DOHH2 (cell line): ENCODE measurements around the gene TBC1D2B.

Experiments used
- H3F3A ChIP-seq: fragments of 200-600 bp; sonication (generic), shearing (Covaris generic); 2 replicates; pipeline ENCODE4 v1.6.0; 2016; ENCODE audit warnings: antibody characterized with exemption, mild to moderate bottlenecking; ENCODE audit not compliant: control insufficient read depth, insufficient read depth
- H3K27ac ChIP-seq: fragments of 200-600 bp; sonication (generic); 2 replicates; pipeline ENCODE4 v1.5.1; 2014; ENCODE audit warnings: low read depth, mild to moderate bottlenecking, low read length, moderate library complexity
- H3K27me3 ChIP-seq: fragments of 200-600 bp; sonication (generic); 2 replicates; pipeline ENCODE4 v1.6.1; 2014; ENCODE audit warnings: mild to moderate bottlenecking, low read length, mixed read lengths; ENCODE audit not compliant: control insufficient read depth
- H3K36me3 ChIP-seq: fragments of 200-600 bp; sonication (generic); 2 replicates; pipeline ENCODE4 v1.6.1; 2014; ENCODE audit warnings: mild to moderate bottlenecking, low read length, moderate library complexity, mixed read lengths; ENCODE audit not compliant: control insufficient read depth
- H3K4me1 ChIP-seq: fragments of 200-600 bp; sonication (generic); 2 replicates; pipeline ENCODE4 v1.6.1; 2014; ENCODE audit warnings: mild to moderate bottlenecking, low read length, mixed read lengths; ENCODE audit not compliant: control insufficient read depth
- H3K4me2 ChIP-seq: fragments of 200-600 bp; sonication (generic); 2 replicates; pipeline ENCODE4 v1.6.0; 2014; ENCODE audit warnings: mild to moderate bottlenecking, low read length, moderate library complexity
- H3K4me3 ChIP-seq: fragments of 200-600 bp; sonication (generic); 2 replicates; pipeline ENCODE4 v1.5.1; 2014; ENCODE audit warnings: mild to moderate bottlenecking, low read length, mixed read lengths
- H3K79me2 ChIP-seq: fragments of 200-600 bp; sonication (generic); 2 replicates; pipeline ENCODE4 v1.6.1; 2014; ENCODE audit warnings: mild to moderate bottlenecking, low read length, mixed read lengths; ENCODE audit not compliant: control insufficient read depth
- H3K9me2 ChIP-seq: fragments of 200-600 bp; sonication (generic); replicated peaks from 2 replicates; pipeline ENCODE4 v1.6.1; 2014; ENCODE audit warnings: mild to moderate bottlenecking, low read length, mixed read lengths; ENCODE audit not compliant: control insufficient read depth
- H3K9me3 ChIP-seq: fragments of 200-600 bp; sonication (generic); 2 replicates; pipeline ENCODE4 v1.6.1; 2014; ENCODE audit warnings: antibody characterized with exemption, low read length, mixed read lengths; ENCODE audit not compliant: control insufficient read depth, insufficient read depth
- H4K20me1 ChIP-seq: fragments of 200-600 bp; sonication (generic); 2 replicates; pipeline ENCODE4 v1.6.0; 2014; ENCODE audit warnings: low read depth, mild to moderate bottlenecking, antibody characterized with exemption, low read length, moderate library complexity; ENCODE audit not compliant: control insufficient read depth, insufficient read depth
- CTCF ChIP-seq: fragments of 200-600 bp; sonication (generic); IDR thresholded peaks from one replicate; pipeline ENCODE4 v1.5.1; 2014; ENCODE audit warnings: antibody characterized with exemption, mild to moderate bottlenecking, low read depth, low read length; ENCODE audit not compliant: poor library complexity, severe bottlenecking
- EZH2phosphoT487 ChIP-seq: fragments of 200-600 bp; sonication (generic); IDR thresholded peaks from 2 replicates; pipeline ENCODE4 v1.6.1; 2017; ENCODE audit warnings: borderline replicate concordance, mild to moderate bottlenecking, antibody characterized with exemption, low read length, moderate library complexity, mixed read lengths

Gene TBC1D2B

GRCh38 chr15:78016860-78017259 lies 60.7 kb downstream of the TBC1D2B start:
- H3K27me3 ChIP-seq = no peaks in the 10 kb centered on the region
- H3K4me3 ChIP-seq = no peak overlapping the region
- H3K4me1 ChIP-seq = no peaks in the 10 kb centered on the region
- H3K9me3 ChIP-seq = no peaks in the 10 kb centered on the region
- peaks cover 22% of the 10 kb centered on the region for H3K36me3 ChIP-seq
- H3K79me2 ChIP-seq = no peaks in the 10 kb centered on the region
- H3F3A ChIP-seq = no peaks in the 10 kb centered on the region
- no peak for TF ChIP-seq CTCF
- TF ChIP-seq EZH2phosphoT487 = no peak
- no peaks in the 10 kb centered on the region for H4K20me1 ChIP-seq
- H3K4me2 ChIP-seq = no peak overlapping the region
- H3K9me2 ChIP-seq = no peaks in the 10 kb centered on the region
- H3K27ac ChIP-seq = no peak overlapping the region

GRCh38 chr15:78012643-78013077 lies 64.9 kb downstream of the TBC1D2B start:
- Histone ChIP-seq H3F3A (no peaks in the 10 kb centered on the region), H3K4me2 (no peak overlapping the region), H3K4me1 (no peaks in the 10 kb centered on the region), H3K79me2 (no peaks in the 10 kb centered on the region), H3K4me3 (no peak overlapping the region), H3K9me3 (no peaks in the 10 kb centered on the region), H3K27me3 (no peaks in the 10 kb centered on the region), H3K27ac (no peak overlapping the region), H4K20me1 (no peaks in the 10 kb centered on the region), H3K9me2 (no peaks in the 10 kb centered on the region), H3K36me3 (peaks cover 21% of the 10 kb centered on the region)
- TF ChIP-seq EZH2phosphoT487 (no peak), CTCF (no peak)

- Histone ChIP-seq H3K79me2 (no peaks in the 10 kb centered on the region), H4K20me1 (no peaks in the 10 kb centered on the region), H3K9me2 (no peaks in the 10 kb centered on the region), H3K9me3 (no peaks in the 10 kb centered on the region), H3K4me3 (no peak overlapping the region), H3K27ac (no peak overlapping the region), H3K27me3 (no peaks in the 10 kb centered on the region), H3F3A (no peaks in the 10 kb centered on the region), H3K4me2 (no peak overlapping the region), H3K36me3 (peaks cover 15% of the 10 kb centered on the region), H3K4me1 (no peaks in the 10 kb centered on the region)
- TF ChIP-seq CTCF (no peak), EZH2phosphoT487 (no peak)
These were observed 67.4 kb downstream of the TBC1D2B start for GRCh38 chr15:78010067-78010466.
